Loucy (cell line): ENCODE results near the gene POGLUT2.

ENCODE experiments used
- CTCF ChIP-seq: fragments of 200-600 bp; sonication (generic); conservative IDR thresholded peaks from 2 replicates; pipeline ENCODE4 v1.5.1; 2014; ENCODE audit warnings: mild to moderate bottlenecking, antibody characterized with exemption, low read length
- EZH2phosphoT487 ChIP-seq: fragments of 200-600 bp; IDR thresholded peaks from 2 replicates; pipeline ENCODE4 v1.6.1; 2018; ENCODE audit warnings: antibody characterized with exemption, mild to moderate bottlenecking, moderate library complexity, borderline replicate concordance

- no peak for TF ChIP-seq CTCF
- TF ChIP-seq EZH2phosphoT487, result no peak
These were observed 37.7 kb upstream of the POGLUT2 start for GRCh38 chr13:102836471-102836870.
